Measurements from ENCODE around the gene LIMA1. TPM values are rescaled to one million over a fixed set of nuclear protein-coding genes. Genes with fewer than 3 reads are reported as not detected.

Gene LIMA1
- total and polyA plus RNA-seq, 2 donors (not counting 1 experiment from before 2014, with no cell fraction given), result 1.3 to 2.1 TPM

- no CpG with 5 or more reads among the region's 5 CpGs for WGBS (ENCODE audit: insufficient coverage)
- Histone ChIP-seq H3K9me3 (ENCODE audit: control extremely low read depth in 1 of 3, control insufficient read depth in 2 of 3, insufficient read depth in 1 of 3, low read length in 2 of 3) (no peaks in the 10 kb centered on the region), H3K9ac (ENCODE audit: low read length) (no peak overlapping the region), H4K20me1 (ENCODE audit: control insufficient read depth, insufficient read depth, low read length, poor library complexity, severe bottlenecking) (no peaks in the 10 kb centered on the region), H3K4me1 (ENCODE audit: control insufficient read depth in 2 of 2, insufficient read depth in 2 of 2, low read length in 2 of 2) (peaks cover 10 to 14% of the 10 kb centered on the region in 2 donors), H2AFZ (ENCODE audit: insufficient read depth, low read depth, low read length, poor library complexity, severe bottlenecking) (no peak overlapping the region), H3K79me2 (ENCODE audit: control insufficient read depth, insufficient read depth, low read length) (no peaks in the 10 kb centered on the region), H3K4me3 (ENCODE audit: control extremely low read depth in 1 of 5, extremely low read depth in 1 of 5, insufficient read depth in 1 of 5, low read depth in 2 of 5, low read length in 4 of 5) (no peak overlapping the region), H3K27ac (ENCODE audit: low read length in 2 of 2) (no peak overlapping the region), H3K4me2 (replicated peaks; ENCODE audit: low read depth, low read length, poor library complexity, severe bottlenecking) (no peak overlapping the region), H3K27me3 (replicated peaks in 1 of 4; ENCODE audit: control extremely low read depth in 1 of 4, control insufficient read depth in 3 of 4, insufficient read depth in 4 of 4, low read length in 3 of 4) (no peaks in the 10 kb centered on the region), H3K36me3 (replicated peaks in 1 of 2; ENCODE audit: control extremely low read depth in 1 of 2, control insufficient read depth in 1 of 2, extremely low read depth in 1 of 2, insufficient read depth in 2 of 2, low read length in 1 of 2) (no peaks in the 10 kb centered on the region)
- ChIA-PET POLR2A (no interaction called here), CTCF (no interaction called here)
- intact Hi-C loops (cut with micrococcal nuclease), result no loop called here
- TF ChIP-seq CTCF (IDR thresholded peaks at IDR 0.05) (no peak), EZH2 (IDR thresholded peaks at IDR 0.05; ENCODE audit: borderline replicate concordance, insufficient read depth, low read depth, low read length, poor library complexity, severe bottlenecking) (no peak)
- Mint-ChIP-seq H3K27ac (no peak overlapping the region), H3K4me3 (no peak overlapping the region), H3K9me3 (ENCODE audit: insufficient read depth) (no peaks in the 10 kb centered on the region), H3K27me3 (no peaks in the 10 kb centered on the region), H3K4me1 (peaks cover 10% of the 10 kb centered on the region)
- ATAC-seq (ENCODE audit: low read depth), result no peak
- DNase-seq, result no peak
Observed at GRCh38 chr12:50192908-50193307, 90.4 kb downstream of the LIMA1 start.

DNA sequence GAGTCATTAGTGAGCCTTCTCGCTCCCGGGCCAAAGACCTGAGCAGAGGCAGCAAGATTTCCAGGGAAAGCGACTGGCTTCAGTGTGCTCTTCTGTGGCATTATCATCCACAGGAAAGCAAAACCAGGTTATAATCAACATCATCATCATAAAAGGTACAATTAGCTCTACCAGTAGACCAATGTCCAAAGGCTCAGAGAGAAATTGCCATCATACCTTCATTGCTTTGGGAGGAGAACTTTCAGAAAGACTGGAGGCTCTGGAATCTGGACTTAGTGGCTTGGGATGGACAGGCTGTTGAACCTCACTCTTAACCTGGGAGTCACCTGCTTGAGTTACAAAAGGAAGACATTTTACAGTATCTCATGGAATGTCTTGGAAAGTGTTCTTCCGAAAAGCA, 91.1 kb downstream of the LIMA1 start:
- TF ChIP-seq EZH2 (IDR thresholded peaks at IDR 0.05; ENCODE audit: borderline replicate concordance, insufficient read depth, low read depth, low read length, poor library complexity, severe bottlenecking) (no peak), CTCF (IDR thresholded peaks at IDR 0.05) (no peak)
- intact Hi-C loops (cut with micrococcal nuclease), result no loop called here
- H3K36me3 ChIP-seq (replicated peaks in 1 of 2; ENCODE audit: control extremely low read depth in 1 of 2, control insufficient read depth in 1 of 2, extremely low read depth in 1 of 2, insufficient read depth in 2 of 2, low read length in 1 of 2), result no peaks in the 10 kb centered on the region
- DNase-seq (no peak), ATAC-seq (ENCODE audit: low read depth) (no peak)
- no peak overlapping the region for H3K4me3 Mint-ChIP-seq
- H3K4me3 ChIP-seq (ENCODE audit: control extremely low read depth in 1 of 5, extremely low read depth in 1 of 5, insufficient read depth in 1 of 5, low read depth in 2 of 5, low read length in 4 of 5), result no peak overlapping the region
- H3K4me1 Mint-ChIP-seq, result peaks cover 10% of the 10 kb centered on the region
- 97% methylated on average over 4 of the region's 4 CpGs for WGBS (ENCODE audit: insufficient coverage)
- H3K27me3 Mint-ChIP-seq, result no peaks in the 10 kb centered on the region
- peaks cover 10 to 14% of the 10 kb centered on the region in 2 donors for H3K4me1 ChIP-seq (ENCODE audit: control insufficient read depth in 2 of 2, insufficient read depth in 2 of 2, low read length in 2 of 2)
- POLR2A ChIA-PET, result no interaction called here
- no peak overlapping the region for H3K27ac Mint-ChIP-seq
- no peak overlapping the region for H3K4me2 ChIP-seq (replicated peaks; ENCODE audit: low read depth, low read length, poor library complexity, severe bottlenecking)
- no peaks in the 10 kb centered on the region for H3K27me3 ChIP-seq (replicated peaks in 1 of 4; ENCODE audit: control extremely low read depth in 1 of 4, control insufficient read depth in 3 of 4, insufficient read depth in 4 of 4, low read length in 3 of 4)
- H3K27ac ChIP-seq (ENCODE audit: low read length in 2 of 2), result no peak overlapping the region
- no peak overlapping the region for H2AFZ ChIP-seq (ENCODE audit: insufficient read depth, low read depth, low read length, poor library complexity, severe bottlenecking)
- H3K9me3 Mint-ChIP-seq (ENCODE audit: insufficient read depth), result no peaks in the 10 kb centered on the region
- CTCF ChIA-PET, result no interaction called here
- H3K9me3 ChIP-seq (ENCODE audit: control extremely low read depth in 1 of 3, control insufficient read depth in 2 of 3, insufficient read depth in 1 of 3, low read length in 2 of 3), result no peaks in the 10 kb centered on the region
- H3K9ac ChIP-seq (ENCODE audit: low read length), result no peak overlapping the region
- no peaks in the 10 kb centered on the region for H3K79me2 ChIP-seq (ENCODE audit: control insufficient read depth, insufficient read depth, low read length)
- no peaks in the 10 kb centered on the region for H4K20me1 ChIP-seq (ENCODE audit: control insufficient read depth, insufficient read depth, low read length, poor library complexity, severe bottlenecking)
